ENCODE data around the gene GNLY.

DNA sequence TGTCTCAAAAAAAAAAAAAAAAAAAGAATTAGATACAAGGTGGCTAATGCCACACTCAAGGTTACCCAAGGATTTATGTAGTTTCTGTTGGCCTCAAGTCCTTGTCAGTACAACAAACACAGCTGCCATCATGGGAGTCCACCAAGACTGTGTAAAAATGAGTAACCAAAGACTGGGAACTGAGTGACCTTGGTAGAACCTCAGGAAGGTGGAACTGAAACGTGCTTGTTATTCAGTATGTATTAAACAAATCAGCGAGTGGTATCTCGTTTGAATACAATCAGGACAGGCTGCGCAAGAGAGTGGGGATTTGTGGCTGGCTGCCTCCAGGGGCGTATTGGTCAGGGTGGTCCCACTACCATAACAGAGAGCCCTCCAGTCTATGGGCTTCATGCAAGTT lies 24.6 kb upstream of the GNLY start:
- TF ChIP-seq, protein P1, sequence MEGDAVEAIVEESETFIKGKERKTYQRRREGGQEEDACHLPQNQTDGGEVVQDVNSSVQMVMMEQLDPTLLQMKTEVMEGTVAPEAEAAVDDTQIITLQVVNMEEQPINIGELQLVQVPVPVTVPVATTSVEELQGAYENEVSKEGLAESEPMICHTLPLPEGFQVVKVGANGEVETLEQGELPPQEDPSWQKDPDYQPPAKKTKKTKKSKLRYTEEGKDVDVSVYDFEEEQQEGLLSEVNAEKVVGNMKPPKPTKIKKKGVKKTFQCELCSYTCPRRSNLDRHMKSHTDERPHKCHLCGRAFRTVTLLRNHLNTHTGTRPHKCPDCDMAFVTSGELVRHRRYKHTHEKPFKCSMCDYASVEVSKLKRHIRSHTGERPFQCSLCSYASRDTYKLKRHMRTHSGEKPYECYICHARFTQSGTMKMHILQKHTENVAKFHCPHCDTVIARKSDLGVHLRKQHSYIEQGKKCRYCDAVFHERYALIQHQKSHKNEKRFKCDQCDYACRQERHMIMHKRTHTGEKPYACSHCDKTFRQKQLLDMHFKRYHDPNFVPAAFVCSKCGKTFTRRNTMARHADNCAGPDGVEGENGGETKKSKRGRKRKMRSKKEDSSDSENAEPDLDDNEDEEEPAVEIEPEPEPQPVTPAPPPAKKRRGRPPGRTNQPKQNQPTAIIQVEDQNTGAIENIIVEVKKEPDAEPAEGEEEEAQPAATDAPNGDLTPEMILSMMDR (IDR thresholded peaks at IDR 0.05), result no peak
- no peak for TF ChIP-seq POLR2A (IDR thresholded peaks at IDR 0.05)
